Liver (tissue), 9 donors: ENCODE data around the gene RUNDC1. TPM values are rescaled to one million over a fixed set of nuclear protein-coding genes. Genes with fewer than 3 reads are reported as not detected.

Experiments used
- DNase-seq: peaks from one replicate; pipeline ENCODE4 v3.0.0-alpha.2; 2017; ENCODE audit warnings: low spot score
- H3K27ac ChIP-seq, 2 donors: one replicate each; pipeline ENCODE4 v1.7.0; 2013; ENCODE audit warnings: inconsistent platforms in 2 of 2, low read length in 2 of 2, control low read depth in 1 of 2, low read depth in 1 of 2, mild to moderate bottlenecking in 1 of 2
- H3K27me3 ChIP-seq, 4 donors: one replicate each; pipeline versions ENCODE4 v1.6.1 to v1.7.0; 2013; ENCODE audit warnings: low read length in 3 of 4, inconsistent platforms in 1 of 4, mild to moderate bottlenecking in 1 of 4, moderate library complexity in 1 of 4; ENCODE audit not compliant: control insufficient read depth in 4 of 4, insufficient read depth in 4 of 4
- H3K36me3 ChIP-seq, 4 donors: one replicate each; pipeline versions ENCODE4 v1.6.1 to v1.7.0; 2013; ENCODE audit warnings: low read length in 3 of 4, mild to moderate bottlenecking in 3 of 4, low read depth in 1 of 4, moderate library complexity in 1 of 4; ENCODE audit not compliant: control insufficient read depth in 4 of 4, insufficient read depth in 3 of 4
- H3K4me1 ChIP-seq, 4 donors: one replicate each; pipeline versions ENCODE4 v1.6.1 to v1.7.0; 2013; ENCODE audit warnings: low read length in 3 of 4, mild to moderate bottlenecking in 3 of 4, moderate library complexity in 1 of 4; ENCODE audit not compliant: control insufficient read depth in 4 of 4, insufficient read depth in 4 of 4
- H3K4me3 ChIP-seq, 3 donors: one replicate each; pipeline versions ENCODE4 v1.6.1 to v1.7.0; 2013; ENCODE audit warnings: low read length in 3 of 3, control low read depth in 1 of 3, low read depth in 1 of 3, mild to moderate bottlenecking in 1 of 3
- H3K9ac ChIP-seq, 2 donors: one replicate each; pipeline ENCODE4 v1.7.0; 2013; ENCODE audit warnings: low read length in 2 of 2, mild to moderate bottlenecking in 2 of 2, moderate library complexity in 2 of 2, control low read depth in 1 of 2, low read depth in 1 of 2
- H3K9me3 ChIP-seq, 4 donors: one replicate each; pipeline versions ENCODE4 v1.6.1 to v1.7.0; 2013; ENCODE audit warnings: low read length in 3 of 4; ENCODE audit not compliant: control insufficient read depth in 4 of 4
- ATF3 ChIP-seq: IDR thresholded peaks from 2 replicates; pipeline ENCODE4 v1.6.1; 2016; ENCODE audit warnings: antibody characterized with exemption
- CTCF ChIP-seq: fragments of 150-350 bp; IDR thresholded peaks from 2 replicates; pipeline ENCODE4 v1.5.1; 2017; ENCODE audit warnings: improper control_type of control experiment, low read depth, low read length; ENCODE audit not compliant: missing input control
- EGR1 ChIP-seq, 2 donors: IDR thresholded peaks; 2 replicates each; pipeline ENCODE4 v1.6.1; 2016 to 2018; ENCODE audit warnings: antibody characterized with exemption in 2 of 2, low read depth in 2 of 2
- FOXA2 ChIP-seq: IDR thresholded peaks from 2 replicates; pipeline ENCODE4 v1.6.1; 2016; ENCODE audit warnings: antibody characterized with exemption
- GABPA ChIP-seq, 2 donors: IDR thresholded peaks in 1 of 2; conservative IDR thresholded peaks in 1 of 2; 2 replicates each; pipeline ENCODE4 v1.6.1; 2016; ENCODE audit warnings: antibody characterized with exemption in 2 of 2, mild to moderate bottlenecking in 1 of 2, moderate library complexity in 1 of 2
- HNF4A ChIP-seq, 2 donors: conservative IDR thresholded peaks; 2 replicates each; pipeline ENCODE4 v1.6.1; 2016; ENCODE audit warnings: antibody characterized with exemption in 2 of 2, mild to moderate bottlenecking in 2 of 2
- JUND ChIP-seq, 2 donors: IDR thresholded peaks; 2 replicates each; pipeline ENCODE4 v1.6.1; 2016; ENCODE audit warnings: antibody characterized with exemption in 2 of 2
- MAX ChIP-seq: IDR thresholded peaks from 2 replicates; pipeline ENCODE4 v1.6.1; 2016; ENCODE audit warnings: antibody characterized with exemption
- NR2F2 ChIP-seq: IDR thresholded peaks from 2 replicates; pipeline ENCODE4 v1.6.1; 2016; ENCODE audit warnings: antibody characterized with exemption
- RAD21 ChIP-seq, 2 donors: IDR thresholded peaks; 2 replicates each; pipeline ENCODE4 v1.6.1; 2016; ENCODE audit warnings: antibody characterized with exemption in 2 of 2, mild to moderate bottlenecking in 2 of 2
- SP1 ChIP-seq: IDR thresholded peaks from 2 replicates; pipeline ENCODE4 v1.6.1; 2018; ENCODE audit warnings: antibody characterized with exemption, mild to moderate bottlenecking
- TAF1 ChIP-seq: conservative IDR thresholded peaks from 2 replicates; pipeline ENCODE4 v1.6.1; 2016; ENCODE audit warnings: antibody characterized with exemption, mild to moderate bottlenecking
- YY1 ChIP-seq: IDR thresholded peaks from 2 replicates; pipeline ENCODE4 v1.6.1; 2016; ENCODE audit warnings: antibody characterized with exemption, mild to moderate bottlenecking
- ZBTB33 ChIP-seq: IDR thresholded peaks from 2 replicates; pipeline ENCODE4 v1.6.1; 2016; ENCODE audit warnings: antibody characterized with exemption
- WGBS: extraction: QIAGEN DNeasy Blood & Tissue Kit; methylation state at CpG from one replicate; pipeline ENCODE4 v1.1.7; 2013; 5-methylcytosine and 5-hydroxymethylcytosine counted together
- polyA plus RNA-seq, 2 donors: library from polyadenylated mRNA; stranded (reverse) in 1 of 2; unstranded in 1 of 2; fragments of 200-250 nt in 1 of 2; fragments of >200 nt in 1 of 2; fragmentation: Nextera tagmentation in 1 of 2; extraction: Ambion mirVana in 1 of 2; gene quantifications; one replicate each; pipeline versions ENCODE4 v1.2.1 to v1.2.3, GENCODE V29; 2013 to 2015
- total RNA-seq, 2 donors: library from RNA; depleted of rRNA; stranded (reverse); fragments of >200 nt; gene quantifications; one replicate each; pipeline ENCODE4 v1.2.3, GENCODE V29; 2014
- TF ChIP-seq, protein P1 (sequence below): IDR thresholded peaks from 2 replicates; pipeline ENCODE4 v1.6.1; 2016; ENCODE audit warnings: antibody characterized with exemption, mild to moderate bottlenecking
- donor health status: healthy.
- donor health status: healthy.
- donor health status: healthy.
- donor health status: healthy.
- donor health status: healthy.

RUNDC1 gene
- total and polyA plus RNA-seq, 4 donors, result 2.9 to 8.1 (median 4.4) TPM

- Histone ChIP-seq H3K9ac (no peak overlapping the region), H3K9me3 (no peaks in the 10 kb centered on the region), H3K27ac (no peak overlapping the region), H3K27me3 (no peaks in the 10 kb centered on the region), H3K4me3 (peak overlapping the region in 1 of 3 donors; percentile 42), H3K36me3 (no peaks in the 10 kb centered on the region), H3K4me1 (peaks cover 10 to 37% (median 21%) of the 10 kb centered on the region in 4 donors)
- DNase-seq, result no peak
- TF ChIP-seq GABPA (IDR thresholded peaks at IDR 0.05 in 1 of 2, conservative IDR thresholded peaks at IDR 0.05 in 1 of 2) (no peak), FOXA2 (no peak), SP1 (no peak), ZBTB33 (no peak), NR2F2 (no peak), HNF4A (conservative IDR thresholded peaks at IDR 0.05) (no peak), JUND (IDR thresholded peaks at IDR 0.05) (no peak), RAD21 (IDR thresholded peaks at IDR 0.05) (no peak), EGR1 (IDR thresholded peaks at IDR 0.05; ENCODE audit: low read depth in 2 of 2) (no peak), CTCF (no peak), ATF3 (no peak), TAF1 (no peak), YY1 (no peak), MAX (no peak)
- TF ChIP-seq, protein P1, sequence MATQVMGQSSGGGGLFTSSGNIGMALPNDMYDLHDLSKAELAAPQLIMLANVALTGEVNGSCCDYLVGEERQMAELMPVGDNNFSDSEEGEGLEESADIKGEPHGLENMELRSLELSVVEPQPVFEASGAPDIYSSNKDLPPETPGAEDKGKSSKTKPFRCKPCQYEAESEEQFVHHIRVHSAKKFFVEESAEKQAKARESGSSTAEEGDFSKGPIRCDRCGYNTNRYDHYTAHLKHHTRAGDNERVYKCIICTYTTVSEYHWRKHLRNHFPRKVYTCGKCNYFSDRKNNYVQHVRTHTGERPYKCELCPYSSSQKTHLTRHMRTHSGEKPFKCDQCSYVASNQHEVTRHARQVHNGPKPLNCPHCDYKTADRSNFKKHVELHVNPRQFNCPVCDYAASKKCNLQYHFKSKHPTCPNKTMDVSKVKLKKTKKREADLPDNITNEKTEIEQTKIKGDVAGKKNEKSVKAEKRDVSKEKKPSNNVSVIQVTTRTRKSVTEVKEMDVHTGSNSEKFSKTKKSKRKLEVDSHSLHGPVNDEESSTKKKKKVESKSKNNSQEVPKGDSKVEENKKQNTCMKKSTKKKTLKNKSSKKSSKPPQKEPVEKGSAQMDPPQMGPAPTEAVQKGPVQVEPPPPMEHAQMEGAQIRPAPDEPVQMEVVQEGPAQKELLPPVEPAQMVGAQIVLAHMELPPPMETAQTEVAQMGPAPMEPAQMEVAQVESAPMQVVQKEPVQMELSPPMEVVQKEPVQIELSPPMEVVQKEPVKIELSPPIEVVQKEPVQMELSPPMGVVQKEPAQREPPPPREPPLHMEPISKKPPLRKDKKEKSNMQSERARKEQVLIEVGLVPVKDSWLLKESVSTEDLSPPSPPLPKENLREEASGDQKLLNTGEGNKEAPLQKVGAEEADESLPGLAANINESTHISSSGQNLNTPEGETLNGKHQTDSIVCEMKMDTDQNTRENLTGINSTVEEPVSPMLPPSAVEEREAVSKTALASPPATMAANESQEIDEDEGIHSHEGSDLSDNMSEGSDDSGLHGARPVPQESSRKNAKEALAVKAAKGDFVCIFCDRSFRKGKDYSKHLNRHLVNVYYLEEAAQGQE, result no peak
- 26% methylated on average over 27 of the region's 27 CpGs for WGBS
These were observed 44.9 kb downstream of the RUNDC1 start for GRCh38 chr17:43025290-43025657.
